Measurements from ENCODE around the gene TENM4.

TENM4 gene

GRCh38 chr11:79428406-79428805 is 12.4 kb downstream of the TENM4 start:
- Histone ChIP-seq H3K9ac (ENCODE audit: low read length) (no peak overlapping the region), H3K36me3 (ENCODE audit: control insufficient read depth, insufficient read depth, low read length) (no peaks in the 10 kb centered on the region), H3K9me3 (ENCODE audit: control insufficient read depth, low read length) (no peaks in the 10 kb centered on the region), H3K4me3 (ENCODE audit: low read length) (no peak overlapping the region), H3K27me3 (ENCODE audit: control insufficient read depth, insufficient read depth, low read length) (no peaks in the 10 kb centered on the region), H3K4me1 (ENCODE audit: control insufficient read depth, insufficient read depth, low read length) (peaks cover 10% of the 10 kb centered on the region)

GRCh38 chr11:79427611-79428327 is 13.1 kb downstream of the TENM4 start:
- Histone ChIP-seq H3K4me1 (ENCODE audit: control insufficient read depth, insufficient read depth, low read length) (peaks cover 10% of the 10 kb centered on the region), H3K36me3 (ENCODE audit: control insufficient read depth, insufficient read depth, low read length) (no peaks in the 10 kb centered on the region), H3K4me3 (ENCODE audit: low read length) (no peak overlapping the region), H3K9ac (ENCODE audit: low read length) (no peak overlapping the region), H3K9me3 (ENCODE audit: control insufficient read depth, low read length) (no peaks in the 10 kb centered on the region), H3K27me3 (ENCODE audit: control insufficient read depth, insufficient read depth, low read length) (no peaks in the 10 kb centered on the region)

GRCh38 chr11:79427126-79427525 is 13.7 kb downstream of the TENM4 start:
- H3K9me3 ChIP-seq (ENCODE audit: control insufficient read depth, low read length), result no peaks in the 10 kb centered on the region
- no peak overlapping the region for H3K9ac ChIP-seq (ENCODE audit: low read length)

GRCh38 chr11:79425463-79425862 is 15.4 kb downstream of the TENM4 start:
- H3K4me3 ChIP-seq (ENCODE audit: low read length), result no peak overlapping the region
- peaks cover 10% of the 10 kb centered on the region for H3K4me1 ChIP-seq (ENCODE audit: control insufficient read depth, insufficient read depth, low read length)
- no peaks in the 10 kb centered on the region for H3K27me3 ChIP-seq (ENCODE audit: control insufficient read depth, insufficient read depth, low read length)
- no peaks in the 10 kb centered on the region for H3K36me3 ChIP-seq (ENCODE audit: control insufficient read depth, insufficient read depth, low read length)
- H3K9ac ChIP-seq (ENCODE audit: low read length), result no peak overlapping the region
- H3K9me3 ChIP-seq (ENCODE audit: control insufficient read depth, low read length), result no peaks in the 10 kb centered on the region

More at GRCh38 chr11:79427126-79427525, 13.7 kb downstream of the TENM4 start:
- Histone ChIP-seq H3K4me1 (ENCODE audit: control insufficient read depth, insufficient read depth, low read length) (peaks cover 10% of the 10 kb centered on the region), H3K27me3 (ENCODE audit: control insufficient read depth, insufficient read depth, low read length) (no peaks in the 10 kb centered on the region), H3K36me3 (ENCODE audit: control insufficient read depth, insufficient read depth, low read length) (no peaks in the 10 kb centered on the region), H3K4me3 (ENCODE audit: low read length) (no peak overlapping the region)

- Histone ChIP-seq H3K4me1 (ENCODE audit: control insufficient read depth, insufficient read depth, low read length) (peaks cover 18% of the 10 kb centered on the region), H3K4me3 (ENCODE audit: low read length) (no peak overlapping the region), H3K9me3 (ENCODE audit: control insufficient read depth, low read length) (no peaks in the 10 kb centered on the region), H3K36me3 (ENCODE audit: control insufficient read depth, insufficient read depth, low read length) (no peaks in the 10 kb centered on the region), H3K9ac (ENCODE audit: low read length) (no peak overlapping the region), H3K27me3 (ENCODE audit: control insufficient read depth, insufficient read depth, low read length) (no peaks in the 10 kb centered on the region)
Observed at GRCh38 chr11:79423736-79424135, 17.1 kb downstream of the TENM4 start.

- Histone ChIP-seq H3K36me3 (ENCODE audit: control insufficient read depth, insufficient read depth, low read length) (no peaks in the 10 kb centered on the region), H3K4me1 (ENCODE audit: control insufficient read depth, insufficient read depth, low read length) (peaks cover 17% of the 10 kb centered on the region), H3K4me3 (ENCODE audit: low read length) (no peak overlapping the region), H3K27me3 (ENCODE audit: control insufficient read depth, insufficient read depth, low read length) (no peaks in the 10 kb centered on the region), H3K9me3 (ENCODE audit: control insufficient read depth, low read length) (no peaks in the 10 kb centered on the region), H3K9ac (ENCODE audit: low read length) (no peak overlapping the region)
Observed at GRCh38 chr11:79422866-79423265, 18.0 kb downstream of the TENM4 start.

- H3K4me1 ChIP-seq (ENCODE audit: control insufficient read depth, insufficient read depth, low read length), result peaks cover 25% of the 10 kb centered on the region
- H3K4me3 ChIP-seq (ENCODE audit: low read length), result no peak overlapping the region
- no peak overlapping the region for H3K9ac ChIP-seq (ENCODE audit: low read length)
- H3K36me3 ChIP-seq (ENCODE audit: control insufficient read depth, insufficient read depth, low read length), result no peaks in the 10 kb centered on the region
- no peaks in the 10 kb centered on the region for H3K27me3 ChIP-seq (ENCODE audit: control insufficient read depth, insufficient read depth, low read length)
- H3K9me3 ChIP-seq (ENCODE audit: control insufficient read depth, low read length), result no peaks in the 10 kb centered on the region
Observed at GRCh38 chr11:79421820-79422219, 19.0 kb downstream of the TENM4 start.

- H3K27me3 ChIP-seq (ENCODE audit: control insufficient read depth, insufficient read depth, low read length), result no peaks in the 10 kb centered on the region
- H3K4me1 ChIP-seq (ENCODE audit: control insufficient read depth, insufficient read depth, low read length), result peaks cover 25% of the 10 kb centered on the region
- no peak overlapping the region for H3K9ac ChIP-seq (ENCODE audit: low read length)
- no peak overlapping the region for H3K4me3 ChIP-seq (ENCODE audit: low read length)
- no peaks in the 10 kb centered on the region for H3K36me3 ChIP-seq (ENCODE audit: control insufficient read depth, insufficient read depth, low read length)
- no peaks in the 10 kb centered on the region for H3K9me3 ChIP-seq (ENCODE audit: control insufficient read depth, low read length)
Observed at GRCh38 chr11:79419120-79419519, 21.7 kb downstream of the TENM4 start.

GRCh38 chr11:79418241-79418640 is 22.6 kb downstream of the TENM4 start:
- no peaks in the 10 kb centered on the region for H3K27me3 ChIP-seq (ENCODE audit: control insufficient read depth, insufficient read depth, low read length)
- H3K9me3 ChIP-seq (ENCODE audit: control insufficient read depth, low read length), result no peaks in the 10 kb centered on the region
- H3K36me3 ChIP-seq (ENCODE audit: control insufficient read depth, insufficient read depth, low read length), result no peaks in the 10 kb centered on the region
- H3K4me1 ChIP-seq (ENCODE audit: control insufficient read depth, insufficient read depth, low read length), result peaks cover 27% of the 10 kb centered on the region
- H3K4me3 ChIP-seq (ENCODE audit: low read length), result no peak overlapping the region
- no peak overlapping the region for H3K9ac ChIP-seq (ENCODE audit: low read length)

- no peaks in the 10 kb centered on the region for H3K36me3 ChIP-seq (ENCODE audit: control insufficient read depth, insufficient read depth, low read length)
- no peaks in the 10 kb centered on the region for H3K27me3 ChIP-seq (ENCODE audit: control insufficient read depth, insufficient read depth, low read length)
- H3K9ac ChIP-seq (ENCODE audit: low read length), result no peak overlapping the region
- no peak overlapping the region for H3K4me3 ChIP-seq (ENCODE audit: low read length)
- no peaks in the 10 kb centered on the region for H3K9me3 ChIP-seq (ENCODE audit: control insufficient read depth, low read length)
- peaks cover 33% of the 10 kb centered on the region for H3K4me1 ChIP-seq (ENCODE audit: control insufficient read depth, insufficient read depth, low read length)
Observed at GRCh38 chr11:79417069-79417920, 23.5 kb downstream of the TENM4 start.

GRCh38 chr11:79415912-79416311 is 24.9 kb downstream of the TENM4 start:
- Histone ChIP-seq H3K9me3 (ENCODE audit: control insufficient read depth, low read length) (no peaks in the 10 kb centered on the region), H3K4me3 (ENCODE audit: low read length) (no peak overlapping the region), H3K9ac (ENCODE audit: low read length) (no peak overlapping the region), H3K4me1 (ENCODE audit: control insufficient read depth, insufficient read depth, low read length) (peaks cover 33% of the 10 kb centered on the region), H3K27me3 (ENCODE audit: control insufficient read depth, insufficient read depth, low read length) (no peaks in the 10 kb centered on the region), H3K36me3 (ENCODE audit: control insufficient read depth, insufficient read depth, low read length) (no peaks in the 10 kb centered on the region)

- Histone ChIP-seq H3K27me3 (ENCODE audit: control insufficient read depth, insufficient read depth, low read length) (no peaks in the 10 kb centered on the region), H3K9ac (ENCODE audit: low read length) (no peak overlapping the region), H3K9me3 (ENCODE audit: control insufficient read depth, low read length) (no peaks in the 10 kb centered on the region), H3K4me3 (ENCODE audit: low read length) (no peak overlapping the region), H3K36me3 (ENCODE audit: control insufficient read depth, insufficient read depth, low read length) (no peaks in the 10 kb centered on the region), H3K4me1 (ENCODE audit: control insufficient read depth, insufficient read depth, low read length) (peaks cover 33% of the 10 kb centered on the region)
Observed at GRCh38 chr11:79415411-79415810, 25.4 kb downstream of the TENM4 start.

Measured in mucosa of stomach (tissue), 1 donor.